Prostate gland (tissue), 1 donor: ENCODE results near the gene EEFSEC.
"Not testable (repeated sequence)": the region's sequence is repeated elsewhere in the genome, so short reads cannot be mapped to it uniquely, and the experiment has no call there.

Experiments
- POLR2A ChIP-seq: fragments of 450-650 bp; IDR thresholded peaks from one replicate; pipeline ENCODE4 v1.6.1; 2016; ENCODE audit warnings: antibody characterized with exemption, mild to moderate bottlenecking
- POLR2AphosphoS5 ChIP-seq: sonication (generic); formaldehyde crosslinking; IDR thresholded peaks from one replicate; pipeline ENCODE4 v1.6.1; 2017; ENCODE audit warnings: antibody characterized with exemption

- not testable (repeated sequence) for TF ChIP-seq POLR2AphosphoS5, POLR2A
Observed at GRCh38 chr3:128154354-128154753, 1.1 kb downstream of the EEFSEC start.
